ENCODE measurements around the gene DNAH14. TPM values are rescaled to one million over a fixed set of nuclear protein-coding genes. Genes with fewer than 3 reads are reported as not detected.
"Not testable (repeated sequence)": the region's sequence is repeated elsewhere in the genome, so short reads cannot be mapped to it uniquely, and the experiment has no call there.

DNAH14 gene
- total RNA-seq, 1 donor from 2014 or later: 21.6 TPM

- DNase-seq (ENCODE audit: low spot score): no peak
- H3K9me3 Mint-ChIP-seq (ENCODE audit: unreplicated experiment): no peaks in the 10 kb centered on the region
- H3K4me1 Mint-ChIP-seq (ENCODE audit: unreplicated experiment): peaks cover 2% of the 10 kb centered on the region
- no peaks in the 10 kb centered on the region for H3K36me3 Mint-ChIP-seq (ENCODE audit: low read depth, unreplicated experiment)
- no peaks in the 10 kb centered on the region for H3K27me3 Mint-ChIP-seq (ENCODE audit: unreplicated experiment)
- no peak for TF ChIP-seq CTCF (IDR thresholded peaks at IDR 0.05; ENCODE audit: unreplicated experiment)
- no peak overlapping the region for H3K4me3 Mint-ChIP-seq (ENCODE audit: unreplicated experiment)
- no peak overlapping the region for H3K27ac Mint-ChIP-seq (ENCODE audit: unreplicated experiment)
These were observed 213.5 kb downstream of the DNAH14 start for GRCh38 chr1:225143001-225143400.

- Mint-ChIP-seq H3K36me3 (ENCODE audit: low read depth, unreplicated experiment) (no peaks in the 10 kb centered on the region), H3K4me3 (ENCODE audit: unreplicated experiment) (no peak overlapping the region), H3K27me3 (ENCODE audit: unreplicated experiment) (no peaks in the 10 kb centered on the region), H3K4me1 (ENCODE audit: unreplicated experiment) (peaks cover 2% of the 10 kb centered on the region), H3K27ac (ENCODE audit: unreplicated experiment) (no peak overlapping the region), H3K9me3 (ENCODE audit: unreplicated experiment) (no peaks in the 10 kb centered on the region)
- DNase-seq (ENCODE audit: low spot score): no peak
- TF ChIP-seq CTCF (IDR thresholded peaks at IDR 0.05; ENCODE audit: unreplicated experiment): no peak
These were observed 217.0 kb downstream of the DNAH14 start for GRCh38 chr1:225146478-225146877.

- not testable (repeated sequence) for H3K27ac Mint-ChIP-seq (ENCODE audit: unreplicated experiment); H3K9me3 Mint-ChIP-seq (ENCODE audit: unreplicated experiment); H3K27me3 Mint-ChIP-seq (ENCODE audit: unreplicated experiment); DNase-seq (ENCODE audit: low spot score); H3K36me3 Mint-ChIP-seq (ENCODE audit: low read depth, unreplicated experiment); H3K4me3 Mint-ChIP-seq (ENCODE audit: unreplicated experiment); H3K4me1 Mint-ChIP-seq (ENCODE audit: unreplicated experiment)
These were observed 218.3 kb downstream of the DNAH14 start for GRCh38 chr1:225147791-225148190.

- no peaks in the 10 kb centered on the region for H3K27me3 Mint-ChIP-seq (ENCODE audit: unreplicated experiment)
- H3K27ac Mint-ChIP-seq (ENCODE audit: unreplicated experiment): no peak overlapping the region
- H3K36me3 Mint-ChIP-seq (ENCODE audit: low read depth, unreplicated experiment): no peaks in the 10 kb centered on the region
- H3K9me3 Mint-ChIP-seq (ENCODE audit: unreplicated experiment): no peaks in the 10 kb centered on the region
- peaks cover 13% of the 10 kb centered on the region for H3K4me1 Mint-ChIP-seq (ENCODE audit: unreplicated experiment)
- H3K4me3 Mint-ChIP-seq (ENCODE audit: unreplicated experiment): no peak overlapping the region
- DNase-seq (ENCODE audit: low spot score): no peak
- TF ChIP-seq CTCF (IDR thresholded peaks at IDR 0.05; ENCODE audit: unreplicated experiment): no peak
These were observed 222.6 kb downstream of the DNAH14 start for GRCh38 chr1:225152061-225152460.

GRCh38 chr1:225155555-225155954, 226.1 kb downstream of the DNAH14 start:
- no peak for DNase-seq (ENCODE audit: low spot score)
- Mint-ChIP-seq H3K27me3 (ENCODE audit: unreplicated experiment) (no peaks in the 10 kb centered on the region), H3K4me3 (ENCODE audit: unreplicated experiment) (no peak overlapping the region), H3K36me3 (ENCODE audit: low read depth, unreplicated experiment) (no peaks in the 10 kb centered on the region), H3K4me1 (ENCODE audit: unreplicated experiment) (peaks cover 19% of the 10 kb centered on the region), H3K27ac (ENCODE audit: unreplicated experiment) (peak overlapping the region; percentile 58), H3K9me3 (ENCODE audit: unreplicated experiment) (no peaks in the 10 kb centered on the region)
- TF ChIP-seq CTCF (IDR thresholded peaks at IDR 0.05; ENCODE audit: unreplicated experiment): no peak

- Mint-ChIP-seq H3K9me3 (ENCODE audit: unreplicated experiment) (no peaks in the 10 kb centered on the region), H3K4me1 (ENCODE audit: unreplicated experiment) (peaks cover 21% of the 10 kb centered on the region), H3K27me3 (ENCODE audit: unreplicated experiment) (no peaks in the 10 kb centered on the region), H3K27ac (ENCODE audit: unreplicated experiment) (peak overlapping the region; percentile 58), H3K4me3 (ENCODE audit: unreplicated experiment) (no peak overlapping the region), H3K36me3 (ENCODE audit: low read depth, unreplicated experiment) (no peaks in the 10 kb centered on the region)
- TF ChIP-seq CTCF (IDR thresholded peaks at IDR 0.05; ENCODE audit: unreplicated experiment): no peak
- no peak for DNase-seq (ENCODE audit: low spot score)
These were observed 226.8 kb downstream of the DNAH14 start for GRCh38 chr1:225156254-225156653.
